HCT116 (cell line): Measurements from ENCODE around the gene BTG3. TPM values are rescaled to one million over a fixed set of nuclear protein-coding genes. Genes with fewer than 3 reads are reported as not detected.

Experiments used
- ATAC-seq: fragments of 200-7000 bp; cut with Tn5 transposase; 2 replicates; pipeline ENCODE4 v1.9.1; 2020; ENCODE audit warnings: mild to moderate bottlenecking, moderate library complexity
- BruUV-seq: library from RNA; stranded (reverse); fragments of 400-500 nt; replicated peaks from 2 replicates; lab custom pipeline; 2021; lab: Mats Ljungman, UMichigan
- CTCF ChIA-PET: fragments of 300-600 bp; sonication (Branson Sonifier 250); formaldehyde crosslinking; loops from one replicate; lab custom pipeline; 2021; ENCODE audit warnings: antibody characterized with exemption; lab: Charles Lee
- POLR2A ChIA-PET: fragments of 300-600, 350-600 bp; sonication (Branson Sonifier 250); formaldehyde crosslinking; loops from one replicate; lab custom pipeline; 2021; ENCODE audit warnings: antibody characterized with exemption; lab: Charles Lee
- RAD21 ChIA-PET, 2 experiments: fragments of 300-600 bp; sonication (Branson Sonifier 250); formaldehyde crosslinking; loops; one replicate each; lab custom pipeline; 2023; ENCODE audit warnings: low total read pairs in 2 of 2; ENCODE audit not compliant: uncharacterized antibody in 2 of 2, unreplicated experiment in 2 of 2, low non-redundant PET in 1 of 2; lab: Charles Lee
- DNase-seq: peaks from one replicate; pipeline ENCODE4 v3.0.0-alpha.2; 2010; ENCODE audit warnings: low read depth, low spot score
- H2AFZ ChIP-seq: fragments of 200-600 bp; shearing (Covaris generic), sonication (generic); 2 replicates; pipeline ENCODE4 v1.6.1; 2017; ENCODE audit warnings: low read depth, mixed run types, mixed read lengths, antibody characterized with exemption, low read length; ENCODE audit not compliant: poor library complexity, severe bottlenecking
- H3K27ac ChIP-seq: 2 replicates; pipeline ENCODE4 v1.5.1; 2012; ENCODE audit warnings: low read depth, low read length
- H3K27me3 ChIP-seq: fragments of 200-600 bp; sonication (generic); 2 replicates; pipeline ENCODE4 v1.6.1; 2016; ENCODE audit warnings: mixed run types, low read length, mixed read lengths; ENCODE audit not compliant: insufficient read depth
- H3K36me3 ChIP-seq, 2 experiments: fragments of 200-500 bp in 1 of 2; fragments of 200-600 bp in 1 of 2; sonication (Bioruptor generic) in 1 of 2; sonication (generic) in 1 of 2; 2 replicates each; pipeline versions ENCODE4 v1.5.1 to v1.6.1; 2014 to 2016; ENCODE audit warnings: low read length in 2 of 2, inconsistent platforms in 1 of 2, mixed read lengths in 1 of 2, mixed run types in 1 of 2; ENCODE audit not compliant: insufficient read depth in 2 of 2, control insufficient read depth in 1 of 2
- H3K4me1 ChIP-seq, 2 experiments: fragments of 200-600 bp in 1 of 2; sonication (generic) in 1 of 2; 2 replicates each; pipeline versions ENCODE4 v1.5.1 to v1.6.1; 2012 to 2017; ENCODE audit warnings: low read length in 2 of 2, inconsistent platforms in 1 of 2, mild to moderate bottlenecking in 1 of 2, mixed read lengths in 1 of 2, mixed run types in 1 of 2, moderate library complexity in 1 of 2; ENCODE audit not compliant: insufficient read depth in 2 of 2, control insufficient read depth in 1 of 2
- H3K4me2 ChIP-seq: fragments of 200-600 bp; sonication (generic); 2 replicates; pipeline ENCODE4 v1.6.1; 2017; ENCODE audit warnings: mixed run types, low read length, mixed read lengths
- H3K4me3 ChIP-seq, 2 experiments: fragments of 200-600 bp in 1 of 2; sonication (generic) in 1 of 2; replicated peaks in 1 of 2; 2 replicates each; pipeline ENCODE4 v1.5.1; 2011 to 2016; ENCODE audit warnings: low read length in 2 of 2, control low read depth in 1 of 2, low read depth in 1 of 2, mild to moderate bottlenecking in 1 of 2, mixed read lengths in 1 of 2, mixed run types in 1 of 2
- H3K79me2 ChIP-seq: fragments of 200-600 bp; sonication (generic); 2 replicates; pipeline ENCODE4 v1.6.1; 2017; ENCODE audit warnings: mild to moderate bottlenecking, mixed run types, low read length, moderate library complexity, mixed read lengths; ENCODE audit not compliant: insufficient read depth
- H3K9ac ChIP-seq: fragments of 200-600 bp; sonication (generic); 2 replicates; pipeline ENCODE4 v1.6.1; 2016; ENCODE audit warnings: low read length, mixed read lengths
- H3K9me2 ChIP-seq: fragments of 200-600 bp; sonication (generic), shearing (Covaris generic); 2 replicates; pipeline ENCODE4 v1.6.1; 2017; ENCODE audit warnings: mixed run types, mild to moderate bottlenecking, moderate library complexity; ENCODE audit not compliant: insufficient read depth
- H3K9me3 ChIP-seq, 2 experiments: fragments of 200-500 bp in 1 of 2; fragments of 200-600 bp in 1 of 2; sonication (Bioruptor generic) in 1 of 2; sonication (generic) in 1 of 2; 2 replicates each; pipeline ENCODE4 v1.6.1; 2014 to 2017; ENCODE audit warnings: low read length in 2 of 2, mixed read lengths in 2 of 2, inconsistent platforms in 1 of 2, low read depth in 1 of 2, mild to moderate bottlenecking in 1 of 2, mixed run types in 1 of 2, moderate library complexity in 1 of 2; ENCODE audit not compliant: control insufficient read depth in 1 of 2, insufficient read depth in 1 of 2
- H4K20me1 ChIP-seq: fragments of 200-600 bp; sonication (generic), shearing (Covaris generic); 2 replicates; pipeline ENCODE4 v1.6.1; 2017; ENCODE audit warnings: mixed run types, mild to moderate bottlenecking, moderate library complexity; ENCODE audit not compliant: insufficient read depth
- ATF3 ChIP-seq: IDR thresholded peaks from 2 replicates; pipeline ENCODE4 v1.6.1; 2012
- ELF1 ChIP-seq: IDR thresholded peaks from 2 replicates; pipeline ENCODE4 v1.6.1; 2012; ENCODE audit warnings: low read depth, borderline replicate concordance
- MAX ChIP-seq: IDR thresholded peaks from 2 replicates; pipeline ENCODE4 v1.6.1; 2012
- POLR2AphosphoS5 ChIP-seq: IDR thresholded peaks from 2 replicates; pipeline ENCODE4 v1.6.1; 2011; ENCODE audit warnings: mild to moderate bottlenecking, low read depth, low read length, moderate library complexity
- RAD21 ChIP-seq: IDR thresholded peaks from 2 replicates; pipeline ENCODE4 v1.6.1; 2012; ENCODE audit warnings: low read depth, mild to moderate bottlenecking
- SIN3A ChIP-seq: IDR thresholded peaks from 2 replicates; pipeline ENCODE4 v1.6.1; 2012; ENCODE audit warnings: low read depth
- YY1 ChIP-seq: IDR thresholded peaks from 2 replicates; pipeline ENCODE4 v1.6.1; 2011; ENCODE audit warnings: low read length, low read depth, moderate library complexity, mild to moderate bottlenecking; ENCODE audit not compliant: insufficient replicate concordance; ENCODE audit errors: extremely low read depth
- intact Hi-C: fragments of 100-400 bp; cut with micrococcal nuclease; formaldehyde crosslinking; loops from 2 replicates; pipeline ENCODE4 v1.10.0; 2022
- total RNA-seq: library from RNA; stranded (reverse); gene quantifications from one replicate; pipeline ENCODE4 v1.2.1, GENCODE V29; 2021; ENCODE audit not compliant: unreplicated experiment

The BTG3 gene
- total RNA-seq, 1 experiment from 2014 or later = 67.1 TPM

- H4K20me1 ChIP-seq = no peaks in the 10 kb centered on the region
- no peaks in the 10 kb centered on the region for H3K9me3 ChIP-seq
- no peak overlapping the region for H3K4me3 ChIP-seq
- no peak overlapping the region for H3K9ac ChIP-seq
- H3K4me2 ChIP-seq = no peak overlapping the region
- RAD21 ChIA-PET = no interaction called here
- TF ChIP-seq YY1 (no peak), ELF1 (no peak), ATF3 (no peak), RAD21 (no peak), SIN3A (no peak), POLR2AphosphoS5 (no peak), MAX (no peak)
- TF ChIP-seq, all 23 proteins: peak for 0
- no TSS peak for BruUV-seq
- ATAC-seq (no peak), DNase-seq (no peak)
- no peaks in the 10 kb centered on the region for H3K79me2 ChIP-seq
- no peaks in the 10 kb centered on the region for H3K27me3 ChIP-seq
- H3K4me1 ChIP-seq = no peaks in the 10 kb centered on the region
- ChIA-PET CTCF (interaction anchor here (1.6 kb wide), 1 partner anchor 174 kb away, joined by 5 read pairs; no protein-coding TSS in a partner anchor), POLR2A (no interaction called here)
- no peaks in the 10 kb centered on the region for H3K9me2 ChIP-seq
- H3K27ac ChIP-seq = no peak overlapping the region
- peaks cover 0 to 2% of the 10 kb centered on the region in 2 experiments; a peak in 1 of 4 replicates for H3K36me3 ChIP-seq
- no peak overlapping the region for H2AFZ ChIP-seq
- intact Hi-C loops = no loop called here
Observed at GRCh38 chr21:17560377-17561025, 52.2 kb downstream of the BTG3 start.
